Lower lobe of right lung (tissue), 2 donors: ENCODE data around the gene FXYD7. TPM values are rescaled to one million over a fixed set of nuclear protein-coding genes. Genes with fewer than 3 reads are reported as not detected.

Source experiments
- ATAC-seq, 2 donors: fragments of 200-7000 bp; cut with Tn5 transposase; one replicate each; pipeline ENCODE4 v1.9.1; 2020 to 2022; ENCODE audit warnings: mild to moderate bottlenecking in 2 of 2, moderate library complexity in 2 of 2
- DNase-seq: peaks from one replicate; pipeline ENCODE4 v3.0.0-alpha.2; 2020
- H3K27ac ChIP-seq: fragments of 200-600 bp; one replicate; pipeline ENCODE4 v1.8.0; 2022
- H3K27me3 ChIP-seq: fragments of 200-600 bp; one replicate; pipeline ENCODE4 v1.8.0; 2022; ENCODE audit warnings: low read depth
- H3K36me3 ChIP-seq: fragments of 200-600 bp; one replicate; pipeline ENCODE4 v1.8.0; 2022; ENCODE audit warnings: mild to moderate bottlenecking
- H3K4me1 ChIP-seq: fragments of 200-600 bp; one replicate; pipeline ENCODE4 v1.8.0; 2022
- H3K4me3 ChIP-seq: fragments of 200-600 bp; one replicate; pipeline ENCODE4 v1.8.0; 2022; ENCODE audit warnings: mild to moderate bottlenecking
- H3K9me3 ChIP-seq: fragments of 200-600 bp; one replicate; pipeline ENCODE4 v1.8.0; 2022
- CTCF ChIP-seq: fragments of 200-600 bp; IDR thresholded peaks from one replicate; pipeline ENCODE4 v1.8.0; 2022; ENCODE audit warnings: antibody characterized with exemption, mild to moderate bottlenecking
- intact Hi-C: fragments of 100-400 bp; cut with DNase I; formaldehyde crosslinking; loops from one replicate; pipeline ENCODE4 v1.11.0; 2022
- total RNA-seq: library from RNA; stranded (reverse); fragmentation: NEBNext Ultra II Directional; extraction: Animal tissue kit (Norgen Biotek cat#: 25700); gene quantifications from one replicate; pipeline ENCODE4 v1.2.1, GENCODE V29; 2021
- donor health status: DM: no; HTN: yes; CAD: no; lungs with severe emphysema.

FXYD7 gene
- total RNA-seq, 1 donor from 2014 or later: not detected

GRCh38 chr19:35107545-35107944, 35.5 kb upstream of the FXYD7 start:
- intact Hi-C loops: no loop called here
- peak; percentile 40 to 46 for ATAC-seq
- Histone ChIP-seq H3K27me3 (no peaks in the 10 kb centered on the region), H3K27ac (no peak overlapping the region), H3K9me3 (no peaks in the 10 kb centered on the region), H3K4me1 (peaks cover 5% of the 10 kb centered on the region), H3K36me3 (no peaks in the 10 kb centered on the region), H3K4me3 (no peak overlapping the region)
- TF ChIP-seq CTCF: no peak
- no peak for DNase-seq

- H3K4me3 ChIP-seq: no peak overlapping the region
- no peaks in the 10 kb centered on the region for H3K36me3 ChIP-seq
- intact Hi-C loops: no loop called here
- TF ChIP-seq CTCF: no peak
- ATAC-seq (peak in 1 of 2 donors; percentile 22), DNase-seq (no peak)
- H3K27ac ChIP-seq: no peak overlapping the region
- H3K27me3 ChIP-seq: no peaks in the 10 kb centered on the region
- H3K4me1 ChIP-seq: peaks cover 5% of the 10 kb centered on the region
- H3K9me3 ChIP-seq: no peaks in the 10 kb centered on the region
These were observed 34.3 kb upstream of the FXYD7 start for GRCh38 chr19:35108730-35109129.

- intact Hi-C loops: no loop called here
- Histone ChIP-seq H3K36me3 (no peaks in the 10 kb centered on the region), H3K9me3 (no peaks in the 10 kb centered on the region), H3K27ac (no peak overlapping the region), H3K4me3 (no peak overlapping the region), H3K27me3 (no peaks in the 10 kb centered on the region), H3K4me1 (peaks cover 9% of the 10 kb centered on the region)
- no peak for TF ChIP-seq CTCF
- DNase-seq: no peak
- no peak for ATAC-seq
These were observed 33.5 kb upstream of the FXYD7 start for GRCh38 chr19:35109395-35110112.

- H3K27ac ChIP-seq: no peak overlapping the region
- no peak overlapping the region for H3K4me3 ChIP-seq
- no peaks in the 10 kb centered on the region for H3K36me3 ChIP-seq
- DNase-seq (no peak), ATAC-seq (no peak)
- intact Hi-C loops: no loop called here
- no peak for TF ChIP-seq CTCF
- H3K9me3 ChIP-seq: no peaks in the 10 kb centered on the region
- no peaks in the 10 kb centered on the region for H3K27me3 ChIP-seq
- peaks cover 17% of the 10 kb centered on the region for H3K4me1 ChIP-seq
These were observed 32.1 kb upstream of the FXYD7 start for GRCh38 chr19:35110974-35111373.

- Histone ChIP-seq H3K4me1 (peaks cover 12% of the 10 kb centered on the region), H3K4me3 (no peak overlapping the region), H3K27ac (no peak overlapping the region), H3K9me3 (no peaks in the 10 kb centered on the region), H3K27me3 (no peaks in the 10 kb centered on the region), H3K36me3 (no peaks in the 10 kb centered on the region)
- DNase-seq (no peak), ATAC-seq (no peak)
- intact Hi-C loops: no loop called here
- no peak for TF ChIP-seq CTCF
These were observed 29.9 kb upstream of the FXYD7 start for GRCh38 chr19:35112995-35113688.
